Measurements from ENCODE around the gene ACTN1. TPM values are rescaled to one million over a fixed set of nuclear protein-coding genes. Genes with fewer than 3 reads are reported as not detected.
A peak's percentile ranks its signal among the peaks of the same experiment; 100 is the strongest.
"Not testable (repeated sequence)": the region's sequence is repeated elsewhere in the genome, so short reads cannot be mapped to it uniquely, and the experiment has no call there.

ACTN1 gene
- 100 to 1,000 TPM in 1 of 4 donors, 10 to 100 TPM in 3; 40.3 to 585 (median 80.1) TPM for total RNA-seq

DNA sequence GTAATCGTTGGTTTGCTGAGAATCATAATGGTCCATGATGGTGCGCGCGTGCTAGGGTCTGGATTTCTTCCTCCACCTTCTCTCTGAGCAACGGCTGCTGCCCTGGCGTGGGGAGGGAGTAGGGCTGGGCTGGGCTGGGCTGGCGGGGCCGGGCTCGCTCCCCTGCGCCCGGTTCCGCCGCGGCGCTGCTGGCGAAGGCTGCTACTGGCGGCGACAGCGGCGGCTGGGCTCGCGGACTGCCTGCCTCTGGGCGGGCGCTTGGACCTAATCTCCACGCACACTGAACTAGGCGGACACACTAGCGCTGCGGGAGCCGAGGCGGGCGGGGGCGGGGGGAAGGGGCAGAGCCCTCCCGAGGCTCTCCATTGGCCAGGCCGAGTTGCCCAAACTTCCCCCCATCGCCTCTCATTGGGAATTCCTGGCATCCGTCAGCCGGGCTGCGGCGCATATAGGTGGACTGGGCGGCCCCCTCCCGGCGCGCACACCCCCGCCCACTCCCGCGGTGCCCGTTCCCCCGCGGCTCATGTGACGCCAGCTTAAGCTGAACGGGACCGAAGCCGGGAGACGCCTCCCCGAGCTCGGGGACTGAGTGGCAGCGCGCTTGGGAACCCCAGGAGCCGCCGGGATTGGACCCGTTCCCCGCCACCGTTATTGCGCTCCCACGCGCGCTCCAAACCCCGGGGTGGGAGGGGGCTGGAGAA is at the start of gene ACTN1:
TSS of gene ACTN1 (minus strand) at position 282 of the 701 bp plus-strand sequence. CDS start at position 36, 246 bp downstream.
- H3K36me3 ChIP-seq, result no peaks in the 10 kb centered on the region
- DNase-seq, result peak; percentile 46 to 87 (median 87)
- H3K27ac ChIP-seq, result peak within 1 kb of the TSS; percentile 82 to 95 (median 86)
- peaks cover 0 to 33% (median 8%) of the 10 kb centered on the region in 4 donors for H3K4me1 ChIP-seq
- H3K9me3 ChIP-seq, result no peaks in the 10 kb centered on the region
- TF ChIP-seq POLR2A (IDR thresholded peaks at IDR 0.05), result peak; percentile 60 to 67
- TF ChIP-seq, protein P1, sequence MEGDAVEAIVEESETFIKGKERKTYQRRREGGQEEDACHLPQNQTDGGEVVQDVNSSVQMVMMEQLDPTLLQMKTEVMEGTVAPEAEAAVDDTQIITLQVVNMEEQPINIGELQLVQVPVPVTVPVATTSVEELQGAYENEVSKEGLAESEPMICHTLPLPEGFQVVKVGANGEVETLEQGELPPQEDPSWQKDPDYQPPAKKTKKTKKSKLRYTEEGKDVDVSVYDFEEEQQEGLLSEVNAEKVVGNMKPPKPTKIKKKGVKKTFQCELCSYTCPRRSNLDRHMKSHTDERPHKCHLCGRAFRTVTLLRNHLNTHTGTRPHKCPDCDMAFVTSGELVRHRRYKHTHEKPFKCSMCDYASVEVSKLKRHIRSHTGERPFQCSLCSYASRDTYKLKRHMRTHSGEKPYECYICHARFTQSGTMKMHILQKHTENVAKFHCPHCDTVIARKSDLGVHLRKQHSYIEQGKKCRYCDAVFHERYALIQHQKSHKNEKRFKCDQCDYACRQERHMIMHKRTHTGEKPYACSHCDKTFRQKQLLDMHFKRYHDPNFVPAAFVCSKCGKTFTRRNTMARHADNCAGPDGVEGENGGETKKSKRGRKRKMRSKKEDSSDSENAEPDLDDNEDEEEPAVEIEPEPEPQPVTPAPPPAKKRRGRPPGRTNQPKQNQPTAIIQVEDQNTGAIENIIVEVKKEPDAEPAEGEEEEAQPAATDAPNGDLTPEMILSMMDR (IDR thresholded peaks at IDR 0.05), result no peak
- no peaks in the 10 kb centered on the region for H3K27me3 ChIP-seq
- H3K4me3 ChIP-seq, result peak within 1 kb of the TSS; percentile 57 to 80 (median 70)

DNA sequence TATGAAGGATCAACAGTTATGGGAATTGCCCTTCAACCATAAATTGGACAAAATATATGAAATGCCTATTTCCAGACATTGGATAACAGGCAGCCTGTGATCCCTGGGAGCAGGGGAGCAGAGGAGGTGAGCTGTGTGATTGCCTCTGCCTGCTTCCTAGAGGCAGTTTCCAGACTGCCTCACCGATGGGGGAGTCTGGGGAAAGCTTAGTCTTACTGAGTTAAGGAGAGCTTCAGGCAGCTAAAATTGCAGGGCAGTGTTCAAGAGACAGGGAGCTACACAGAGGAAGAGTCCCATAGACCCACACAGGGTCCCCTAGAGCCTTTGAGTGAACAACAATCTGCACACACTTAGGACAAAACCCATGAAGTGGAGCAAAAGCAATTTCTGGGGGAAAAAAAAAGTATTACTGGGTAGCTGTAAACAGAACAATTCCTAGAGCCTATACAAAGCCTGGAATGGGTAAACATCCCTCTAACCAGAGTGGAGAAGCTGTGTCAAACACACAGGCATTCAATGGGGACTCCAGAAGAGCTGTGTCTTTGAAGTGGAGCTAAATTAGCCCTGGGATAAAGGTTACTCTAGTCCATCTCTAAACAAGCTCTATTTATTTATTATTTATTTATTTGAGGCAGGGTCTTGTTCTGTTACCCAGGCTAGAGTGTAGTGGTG is 48.3 kb upstream of the ACTN1 start:
- H3K4me1 ChIP-seq, result no peaks in the 10 kb centered on the region
- H3K4me3 ChIP-seq, result no peak overlapping the region
- TF ChIP-seq, protein P1 (IDR thresholded peaks at IDR 0.05), result no peak
- TF ChIP-seq POLR2A (IDR thresholded peaks at IDR 0.05), result no peak
- no peaks in the 10 kb centered on the region for H3K36me3 ChIP-seq
- DNase-seq, result peak in 1 of 3 donors; percentile 4
- H3K27ac ChIP-seq, result no peak overlapping the region
- H3K27me3 ChIP-seq, result no peaks in the 10 kb centered on the region
- H3K9me3 ChIP-seq, result no peaks in the 10 kb centered on the region

DNA sequence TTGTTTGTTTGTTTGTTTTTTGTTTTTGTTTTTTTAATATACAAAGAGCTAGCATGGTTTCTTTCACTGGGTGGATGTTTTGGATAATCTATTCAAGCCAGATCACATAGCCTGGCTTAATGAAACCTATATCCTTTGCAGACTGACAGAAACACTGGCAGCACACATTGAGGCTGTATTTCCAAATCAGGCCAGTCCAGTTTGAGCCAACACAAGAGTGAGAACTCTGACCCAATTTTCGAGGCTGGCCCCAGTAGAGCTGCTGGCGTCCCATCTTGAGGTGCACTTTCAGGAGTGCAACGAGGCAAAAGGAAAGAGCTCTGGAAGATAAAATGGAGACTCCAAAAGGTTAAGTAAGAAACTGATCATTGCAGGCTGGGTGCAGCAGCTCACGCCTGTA is 43.9 kb upstream of the ACTN1 start:
- Histone ChIP-seq H3K4me1 (no peaks in the 10 kb centered on the region), H3K36me3 (no peaks in the 10 kb centered on the region)
- DNase-seq, result no peak

DNA sequence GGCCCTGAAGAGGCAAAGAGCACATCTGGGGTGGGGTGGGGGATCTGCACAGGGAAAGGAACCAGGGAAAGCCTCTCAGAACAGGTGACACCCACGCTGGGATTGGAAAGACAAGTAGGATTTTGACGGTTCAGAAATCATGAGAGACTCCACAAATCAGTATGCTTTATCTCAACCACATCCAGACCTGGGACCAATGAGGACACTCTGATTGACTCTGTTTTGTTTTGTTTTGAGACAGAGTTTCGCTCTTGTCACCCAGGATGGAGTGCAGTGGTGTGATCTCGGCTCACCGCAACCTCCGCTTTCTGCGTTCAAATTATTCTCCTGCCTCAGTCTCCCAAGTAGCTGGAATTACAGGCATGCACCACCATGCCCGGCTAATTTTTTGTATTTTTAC is 43.0 kb upstream of the ACTN1 start:
- not testable (repeated sequence) for DNase-seq, H3K27ac ChIP-seq, H3K4me1 ChIP-seq, H3K9me3 ChIP-seq, H3K4me3 ChIP-seq, H3K36me3 ChIP-seq, H3K27me3 ChIP-seq

More for the DNA sequence above, 43.9 kb upstream of the ACTN1 start:
- H3K27ac ChIP-seq, result no peak overlapping the region
- no peaks in the 10 kb centered on the region for H3K27me3 ChIP-seq
- TF ChIP-seq POLR2A (IDR thresholded peaks at IDR 0.05), result no peak
- TF ChIP-seq, protein P1 (IDR thresholded peaks at IDR 0.05), result no peak
- no peaks in the 10 kb centered on the region for H3K9me3 ChIP-seq
- H3K4me3 ChIP-seq, result no peak overlapping the region

DNA sequence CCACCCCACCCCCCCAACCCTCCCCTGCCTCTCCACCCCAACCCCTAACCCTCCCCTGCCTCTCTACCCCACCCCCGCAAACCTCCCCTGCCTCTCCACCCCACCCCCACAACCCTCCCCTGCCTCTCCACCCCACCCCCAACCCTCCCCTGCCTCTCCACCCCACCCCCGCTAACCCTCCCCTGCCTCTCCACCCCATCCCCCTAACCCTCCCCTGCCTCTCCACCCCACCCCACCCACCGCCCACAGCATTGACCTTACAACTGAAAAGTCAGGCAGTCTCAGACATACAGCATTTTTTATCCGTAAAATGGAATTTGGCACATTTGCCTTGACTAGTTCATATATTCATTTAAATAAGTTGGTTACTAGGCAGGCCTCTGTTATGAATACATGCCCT is 38.6 kb upstream of the ACTN1 start:
- peaks cover 0 to 14% (median 0%) of the 10 kb centered on the region in 4 donors for H3K4me1 ChIP-seq
- H3K27ac ChIP-seq, result no peak overlapping the region
- H3K4me3 ChIP-seq, result no peak overlapping the region
- H3K27me3 ChIP-seq, result no peaks in the 10 kb centered on the region
- no peak for TF ChIP-seq POLR2A (IDR thresholded peaks at IDR 0.05)
- TF ChIP-seq, protein P1 (IDR thresholded peaks at IDR 0.05), result no peak
- H3K36me3 ChIP-seq, result no peaks in the 10 kb centered on the region
- no peaks in the 10 kb centered on the region for H3K9me3 ChIP-seq
- no peak for DNase-seq

DNA sequence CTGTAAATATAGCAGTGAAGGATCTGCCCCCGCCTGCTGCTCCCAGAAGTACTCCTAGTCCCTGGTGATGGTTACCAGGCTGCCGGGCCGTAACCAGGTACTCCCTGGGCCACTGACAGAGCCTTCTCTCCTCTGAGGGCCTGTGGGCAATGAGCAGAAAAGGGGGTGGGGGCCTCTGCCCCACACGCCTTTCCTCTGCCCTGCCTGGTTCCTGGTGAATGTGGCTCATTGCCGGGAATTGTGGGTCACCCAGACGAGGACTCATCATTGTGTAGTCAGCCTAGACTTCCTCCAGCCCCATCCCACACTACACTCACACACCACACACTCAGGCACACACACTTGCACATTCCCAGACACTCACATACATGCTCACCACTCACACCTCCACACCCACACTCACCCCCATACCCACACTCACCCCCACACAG is 35.7 kb upstream of the ACTN1 start:
- Histone ChIP-seq H3K4me3 (no peak overlapping the region), H3K4me1 (peaks cover 0 to 14% (median 0%) of the 10 kb centered on the region in 4 donors), H3K27me3 (no peaks in the 10 kb centered on the region), H3K27ac (no peak overlapping the region), H3K36me3 (no peaks in the 10 kb centered on the region), H3K9me3 (no peaks in the 10 kb centered on the region)
- TF ChIP-seq, protein P1 (IDR thresholded peaks at IDR 0.05), result no peak
- no peak for TF ChIP-seq POLR2A (IDR thresholded peaks at IDR 0.05)
- DNase-seq, result no peak
